GM06990 (cell line): ENCODE measurements around the gene PFKFB4.
A peak's percentile ranks its signal among the peaks of the same experiment; 100 is the strongest.

Experiments used
- DNase-seq: peaks from one replicate; pipeline ENCODE4 v3.0.0-alpha.2; 2011; ENCODE audit not compliant: insufficient read length; ENCODE audit errors: extremely low read depth
- H3K27me3 ChIP-seq: replicated peaks from 2 replicates; pipeline ENCODE4 v1.6.0; 2011; ENCODE audit warnings: low read length; ENCODE audit not compliant: control insufficient read depth, insufficient read depth
- H3K36me3 ChIP-seq: 2 replicates; pipeline ENCODE4 v1.5.1; 2011; ENCODE audit warnings: low read length; ENCODE audit not compliant: control insufficient read depth, insufficient read depth
- H3K4me3 ChIP-seq: replicated peaks from 2 replicates; pipeline ENCODE4 v1.5.1; 2011; ENCODE audit warnings: low read depth, mild to moderate bottlenecking, control low read depth, low read length
- CTCF ChIP-seq: IDR thresholded peaks from 2 replicates; pipeline ENCODE4 v1.5.1; 2011; ENCODE audit warnings: low read length, control low read depth, mild to moderate bottlenecking, inconsistent platforms; ENCODE audit not compliant: insufficient read depth, poor library complexity, severe bottlenecking

PFKFB4 gene

GRCh38 chr3:48562367-48563095 lies 5.9 kb upstream of the PFKFB4 start:
- DNase-seq, result no peak
- TF ChIP-seq CTCF, result no peak
- Histone ChIP-seq H3K4me3 (no peak overlapping the region), H3K36me3 (no peaks in the 10 kb centered on the region), H3K27me3 (no peaks in the 10 kb centered on the region)

- H3K27me3 ChIP-seq, result no peaks in the 10 kb centered on the region
- no peak overlapping the region for H3K4me3 ChIP-seq
- no peak for DNase-seq
- peak; percentile 10 for TF ChIP-seq CTCF
- H3K36me3 ChIP-seq, result no peaks in the 10 kb centered on the region
Measured at GRCh38 chr3:48561045-48561736, 4.6 kb upstream of the PFKFB4 start.

- no peaks in the 10 kb centered on the region for H3K36me3 ChIP-seq
- H3K4me3 ChIP-seq, result no peak overlapping the region
- no peak for TF ChIP-seq CTCF
- DNase-seq, result no peak
- H3K27me3 ChIP-seq, result no peaks in the 10 kb centered on the region
Measured at GRCh38 chr3:48560648-48561018, 4.0 kb upstream of the PFKFB4 start.

- peaks cover 3% of the 10 kb centered on the region for H3K36me3 ChIP-seq
- no peak overlapping the region for H3K4me3 ChIP-seq
- no peaks in the 10 kb centered on the region for H3K27me3 ChIP-seq
- TF ChIP-seq CTCF, result no peak
- no peak for DNase-seq
Measured at GRCh38 chr3:48558493-48559134, 2.0 kb upstream of the PFKFB4 start.

- no peak for TF ChIP-seq CTCF
- DNase-seq, result no peak
Measured at GRCh38 chr3:48555949-48556795, 431 bp downstream of the PFKFB4 start.

More at GRCh38 chr3:48555949-48556795, 431 bp downstream of the PFKFB4 start:
- Histone ChIP-seq H3K27me3 (no peaks in the 10 kb centered on the region), H3K36me3 (peaks cover 3% of the 10 kb centered on the region), H3K4me3 (peak overlapping the region; percentile 83)
